ENCODE results near the gene FOXA2.

DNA sequence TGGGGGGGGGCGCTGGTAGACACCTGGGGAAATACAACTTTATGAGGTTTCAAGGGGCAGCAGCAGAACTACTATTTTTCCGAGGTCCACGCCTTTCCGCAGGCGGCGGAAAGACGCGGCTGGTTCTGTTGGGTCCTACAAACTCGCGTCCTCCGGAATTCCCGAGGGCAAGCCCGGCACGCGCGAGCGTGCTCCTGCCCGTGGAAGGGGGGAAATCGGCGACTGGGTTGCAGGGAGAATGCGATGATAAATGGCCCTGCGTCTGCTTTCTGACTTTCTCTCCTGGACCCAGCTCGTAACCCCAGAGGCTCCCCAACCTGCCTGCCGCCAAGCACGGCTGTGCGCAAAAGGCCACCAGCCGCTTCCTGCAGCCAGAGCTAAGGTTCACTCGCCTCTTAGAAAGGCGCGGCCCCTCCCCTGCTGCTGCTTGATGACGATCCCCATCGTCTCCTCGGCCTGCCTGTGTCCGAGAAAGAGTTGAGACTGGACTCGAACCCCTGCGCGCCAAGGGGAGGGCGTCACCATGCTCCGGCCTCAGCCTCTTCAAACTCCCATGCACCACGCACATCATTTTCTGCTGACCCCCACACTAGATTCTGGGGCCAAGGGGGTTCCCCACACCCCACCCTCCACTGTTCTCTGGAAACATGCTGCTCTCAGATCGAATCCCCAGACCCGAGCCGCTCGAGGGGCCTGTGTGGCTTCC lies 6.7 kb downstream of the FOXA2 start:
- TF ChIP-seq CTCF (conservative IDR thresholded peaks at IDR 0.05) (no peak), ZFX (IDR thresholded peaks at IDR 0.05) (no peak)

All from C4-2B (cell line).